Measurements from ENCODE around the gene PDSS2.

PDSS2 gene

DNA sequence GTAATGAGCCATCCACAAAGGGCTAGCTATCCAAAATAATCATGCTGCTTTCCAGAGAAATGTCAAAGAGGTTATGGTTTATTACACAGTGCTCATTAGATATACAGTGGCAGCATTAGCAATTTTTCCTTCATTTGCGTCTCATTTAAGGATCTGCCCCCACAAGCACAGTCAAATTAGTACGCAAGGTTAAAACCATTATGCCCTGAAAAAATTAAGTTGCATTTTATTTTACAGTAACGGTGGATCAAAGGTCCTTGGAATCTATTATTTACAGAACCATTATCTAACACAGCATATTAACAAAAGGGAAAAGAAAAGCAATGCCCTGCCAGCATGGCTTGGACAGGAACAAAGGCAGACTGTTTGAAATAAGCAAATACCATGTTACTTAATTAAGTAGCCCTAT, 144.8 kb downstream of the PDSS2 start:
- Histone ChIP-seq H3K9me2 (ENCODE audit: low read depth, low read length) (no peaks in the 10 kb centered on the region), H3K36me3 (ENCODE audit: insufficient read depth, low read length) (no peaks in the 10 kb centered on the region), H3K79me2 (ENCODE audit: insufficient read depth, low read length) (no peaks in the 10 kb centered on the region), H2AFZ (ENCODE audit: low read length) (no peak overlapping the region), H3F3A (ENCODE audit: insufficient read depth, low read length) (no peaks in the 10 kb centered on the region), H3K4me1 (ENCODE audit: insufficient read depth, low read length, severe bottlenecking) (peaks cover 59% of the 10 kb centered on the region), H4K20me1 (ENCODE audit: insufficient read depth, low read length) (no peaks in the 10 kb centered on the region), H3K27me3 (ENCODE audit: insufficient read depth, low read length) (no peaks in the 10 kb centered on the region), H3K9me3 (ENCODE audit: low read length) (no peaks in the 10 kb centered on the region), H3K9ac (ENCODE audit: low read length) (no peak overlapping the region), H3K4me2 (ENCODE audit: low read length) (no peak overlapping the region), H3K4me3 (ENCODE audit: low read depth, low read length, poor library complexity, severe bottlenecking) (no peak overlapping the region), H3K27ac (ENCODE audit: low read depth, low read length, poor library complexity, severe bottlenecking) (no peak overlapping the region)
- TF ChIP-seq, protein P1, sequence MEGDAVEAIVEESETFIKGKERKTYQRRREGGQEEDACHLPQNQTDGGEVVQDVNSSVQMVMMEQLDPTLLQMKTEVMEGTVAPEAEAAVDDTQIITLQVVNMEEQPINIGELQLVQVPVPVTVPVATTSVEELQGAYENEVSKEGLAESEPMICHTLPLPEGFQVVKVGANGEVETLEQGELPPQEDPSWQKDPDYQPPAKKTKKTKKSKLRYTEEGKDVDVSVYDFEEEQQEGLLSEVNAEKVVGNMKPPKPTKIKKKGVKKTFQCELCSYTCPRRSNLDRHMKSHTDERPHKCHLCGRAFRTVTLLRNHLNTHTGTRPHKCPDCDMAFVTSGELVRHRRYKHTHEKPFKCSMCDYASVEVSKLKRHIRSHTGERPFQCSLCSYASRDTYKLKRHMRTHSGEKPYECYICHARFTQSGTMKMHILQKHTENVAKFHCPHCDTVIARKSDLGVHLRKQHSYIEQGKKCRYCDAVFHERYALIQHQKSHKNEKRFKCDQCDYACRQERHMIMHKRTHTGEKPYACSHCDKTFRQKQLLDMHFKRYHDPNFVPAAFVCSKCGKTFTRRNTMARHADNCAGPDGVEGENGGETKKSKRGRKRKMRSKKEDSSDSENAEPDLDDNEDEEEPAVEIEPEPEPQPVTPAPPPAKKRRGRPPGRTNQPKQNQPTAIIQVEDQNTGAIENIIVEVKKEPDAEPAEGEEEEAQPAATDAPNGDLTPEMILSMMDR (IDR thresholded peaks at IDR 0.05; ENCODE audit: low read length): no peak
- no peak for TF ChIP-seq EZH2 (IDR thresholded peaks at IDR 0.05; ENCODE audit: borderline replicate concordance, low read length)

DNA sequence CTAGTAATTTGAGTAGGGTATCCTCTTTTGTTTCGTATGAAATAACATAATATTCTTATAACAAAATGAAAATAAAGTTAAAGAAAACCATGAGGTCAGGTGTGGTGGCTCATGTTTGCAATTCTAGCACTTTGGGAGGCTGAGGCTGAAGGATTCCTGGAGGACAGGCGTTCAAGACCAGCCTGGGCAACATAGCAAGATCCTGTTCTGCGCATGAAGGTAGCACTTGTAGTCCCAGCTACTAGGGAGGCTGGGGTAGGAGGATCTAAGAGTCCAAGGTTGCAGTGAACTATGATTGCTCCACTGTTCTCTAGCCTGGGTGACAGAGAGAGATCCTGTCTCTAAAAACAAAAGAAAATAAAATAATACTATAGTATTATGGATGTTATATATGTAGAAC, 145.6 kb downstream of the PDSS2 start:
- Histone ChIP-seq H3F3A (ENCODE audit: insufficient read depth, low read length) (no peaks in the 10 kb centered on the region), H3K4me2 (ENCODE audit: low read length) (no peak overlapping the region), H3K4me1 (ENCODE audit: insufficient read depth, low read length, severe bottlenecking) (peaks cover 51% of the 10 kb centered on the region), H3K27me3 (ENCODE audit: insufficient read depth, low read length) (no peaks in the 10 kb centered on the region), H4K20me1 (ENCODE audit: insufficient read depth, low read length) (no peaks in the 10 kb centered on the region), H3K79me2 (ENCODE audit: insufficient read depth, low read length) (no peaks in the 10 kb centered on the region), H3K36me3 (ENCODE audit: insufficient read depth, low read length) (no peaks in the 10 kb centered on the region), H3K9me3 (ENCODE audit: low read length) (no peaks in the 10 kb centered on the region), H3K9ac (ENCODE audit: low read length) (no peak overlapping the region), H3K4me3 (ENCODE audit: low read depth, low read length, poor library complexity, severe bottlenecking) (no peak overlapping the region), H3K9me2 (ENCODE audit: low read depth, low read length) (no peaks in the 10 kb centered on the region), H2AFZ (ENCODE audit: low read length) (no peak overlapping the region), H3K27ac (ENCODE audit: low read depth, low read length, poor library complexity, severe bottlenecking) (no peak overlapping the region)
- no peak for TF ChIP-seq EZH2 (IDR thresholded peaks at IDR 0.05; ENCODE audit: borderline replicate concordance, low read length)
- TF ChIP-seq, protein P1 (IDR thresholded peaks at IDR 0.05; ENCODE audit: low read length): no peak

DNA sequence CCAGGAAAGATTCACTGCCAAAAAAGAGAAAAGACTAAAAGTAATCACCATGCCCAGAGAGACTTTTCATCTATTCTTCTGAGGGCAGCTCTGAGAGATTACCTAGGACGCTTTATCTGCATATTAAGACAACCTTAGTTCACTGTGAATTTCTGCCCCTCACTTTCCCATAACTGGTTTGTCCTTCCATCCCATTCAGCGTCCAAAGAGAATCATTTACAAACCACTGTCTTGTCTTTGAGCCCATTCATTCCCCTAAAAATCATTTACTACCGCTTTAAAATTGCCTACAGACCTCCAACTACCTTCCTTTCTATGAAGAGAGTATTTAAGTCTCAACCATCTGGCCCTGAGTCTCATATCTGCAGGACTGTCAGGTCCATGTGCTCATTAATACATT, 149.0 kb downstream of the PDSS2 start:
- Histone ChIP-seq H3K27ac (ENCODE audit: low read depth, low read length, poor library complexity, severe bottlenecking) (no peak overlapping the region), H3K9me2 (ENCODE audit: low read depth, low read length) (no peaks in the 10 kb centered on the region), H2AFZ (ENCODE audit: low read length) (no peak overlapping the region), H3K27me3 (ENCODE audit: insufficient read depth, low read length) (no peaks in the 10 kb centered on the region), H3K9ac (ENCODE audit: low read length) (no peak overlapping the region), H3K4me3 (ENCODE audit: low read depth, low read length, poor library complexity, severe bottlenecking) (no peak overlapping the region), H3K4me2 (ENCODE audit: low read length) (no peak overlapping the region), H3F3A (ENCODE audit: insufficient read depth, low read length) (no peaks in the 10 kb centered on the region), H3K79me2 (ENCODE audit: insufficient read depth, low read length) (no peaks in the 10 kb centered on the region), H3K36me3 (ENCODE audit: insufficient read depth, low read length) (no peaks in the 10 kb centered on the region), H4K20me1 (ENCODE audit: insufficient read depth, low read length) (no peaks in the 10 kb centered on the region), H3K4me1 (ENCODE audit: insufficient read depth, low read length, severe bottlenecking) (peaks cover 17% of the 10 kb centered on the region), H3K9me3 (ENCODE audit: low read length) (no peaks in the 10 kb centered on the region)
- TF ChIP-seq, protein P1 (IDR thresholded peaks at IDR 0.05; ENCODE audit: low read length): no peak
- no peak for TF ChIP-seq EZH2 (IDR thresholded peaks at IDR 0.05; ENCODE audit: borderline replicate concordance, low read length)

Measured in OCI-LY1 (cell line).